H1 (cell line): ENCODE measurements around the gene SGSH. TPM values are rescaled to one million over a fixed set of nuclear protein-coding genes. Genes with fewer than 3 reads are reported as not detected.

Source experiments
- CTCF ChIA-PET: fragments of 300-600 bp; sonication (Branson Sonifier 250); formaldehyde crosslinking; loops from one replicate; lab custom pipeline; 2021; ENCODE audit not compliant: partially characterized antibody; lab: Charles Lee
- POLR2A ChIA-PET: fragments of 300-600 bp; sonication (Branson Sonifier 250); formaldehyde crosslinking; loops from one replicate; lab custom pipeline; 2021; ENCODE audit warnings: inconsistent platforms; ENCODE audit not compliant: partially characterized antibody; lab: Charles Lee
- DNase-seq, 2 experiments: peaks; one replicate each; pipeline versions ENCODE4 v3.0.0 to v3.0.0-alpha.2; 2010 to 2022; ENCODE audit warnings: low spot score in 2 of 2, low read depth in 1 of 2, mixed read lengths in 1 of 2
- FAIRE-seq: peaks from 2 replicates; lab custom pipeline; 2011; peaks lifted over from hg19 to GRCh38; lab: Jason Lieb, UNC
- H2AFZ ChIP-seq: 2 replicates; pipeline ENCODE4 v1.8.1; 2012; ENCODE audit warnings: low read length, inconsistent platforms
- H2AK5ac ChIP-seq: 2 replicates; pipeline ENCODE4 v1.6.1; 2013; ENCODE audit warnings: low read depth, low read length
- H2BK120ac ChIP-seq: replicated peaks from 2 replicates; pipeline ENCODE3; 2013; ENCODE audit warnings: low read depth, low read length, inconsistent platforms
- H2BK12ac ChIP-seq: 2 replicates; pipeline ENCODE4 v1.6.1; 2013; ENCODE audit warnings: low read depth, low read length
- H2BK15ac ChIP-seq: 2 replicates; pipeline ENCODE4 v1.6.1; 2013; ENCODE audit warnings: low read length
- H2BK20ac ChIP-seq: 2 replicates; pipeline ENCODE4 v1.6.1; 2013; ENCODE audit warnings: low read length
- H2BK5ac ChIP-seq: 2 replicates; pipeline ENCODE4 v1.6.1; 2013; ENCODE audit warnings: low read depth, low read length
- H3K14ac ChIP-seq: 2 replicates; pipeline ENCODE4 v1.6.1; 2013; ENCODE audit warnings: inconsistent platforms; ENCODE audit not compliant: insufficient read length
- H3K18ac ChIP-seq: 2 replicates; pipeline ENCODE4 v1.6.1; 2013; ENCODE audit warnings: low read length; ENCODE audit errors: extremely low read depth
- H3K23ac ChIP-seq: 2 replicates; pipeline ENCODE4 v1.6.1; 2013; ENCODE audit warnings: inconsistent platforms; ENCODE audit not compliant: insufficient read length
- H3K23me2 ChIP-seq: 2 replicates; pipeline ENCODE4 v1.6.1; 2013; ENCODE audit warnings: low read depth, low read length
- H3K27ac ChIP-seq: 2 replicates; pipeline ENCODE4 v1.6.1; 2011; ENCODE audit warnings: low read depth, low read length, inconsistent platforms
- H3K27me3 ChIP-seq, 4 experiments: replicated peaks in 1 of 4; 1 replicate in 1 of 4; 2 replicates in 3 of 4; pipeline versions ENCODE4 v1.6.1 to v1.8.1; 2011 to 2013; ENCODE audit warnings: low read length in 3 of 4, mild to moderate bottlenecking in 3 of 4, inconsistent platforms in 2 of 4, mixed read lengths in 2 of 4, moderate library complexity in 1 of 4; ENCODE audit not compliant: control insufficient read depth in 3 of 4, insufficient read depth in 3 of 4; ENCODE audit errors: extremely low read depth in 1 of 4
- H3K36me3 ChIP-seq, 4 experiments: 2 replicates each; pipeline versions ENCODE4 v1.6.1 to v1.8.1; 2011 to 2013; ENCODE audit warnings: mild to moderate bottlenecking in 4 of 4, low read length in 3 of 4, moderate library complexity in 2 of 4, control low read depth in 1 of 4, inconsistent platforms in 1 of 4; ENCODE audit not compliant: insufficient read depth in 4 of 4, control insufficient read depth in 2 of 4
- H3K4ac ChIP-seq: replicated peaks from 2 replicates; pipeline ENCODE3; 2013; ENCODE audit warnings: low read length, low read depth, mixed read lengths, inconsistent platforms; ENCODE audit not compliant: insufficient read length
- H3K4me1 ChIP-seq, 4 experiments: replicated peaks in 1 of 4; 1 replicate in 1 of 4; 2 replicates in 3 of 4; pipeline versions ENCODE4 v1.6.1 to v1.8.1; 2011 to 2013; ENCODE audit warnings: low read length in 3 of 4, inconsistent platforms in 2 of 4, mixed read lengths in 1 of 4; ENCODE audit not compliant: insufficient read depth in 4 of 4, control insufficient read depth in 3 of 4
- H3K4me2 ChIP-seq, 2 experiments: 2 replicates each; pipeline versions ENCODE4 v1.6.1 to v1.8.1; 2011 to 2013; ENCODE audit warnings: low read depth in 2 of 2, low read length in 2 of 2, control low read depth in 1 of 2, inconsistent platforms in 1 of 2, mild to moderate bottlenecking in 1 of 2; ENCODE audit not compliant: insufficient read depth in 1 of 2
- H3K4me3 ChIP-seq, 4 experiments: fragments of 200-600, 300-600 bp in 1 of 4; sonication (generic), shearing (Covaris generic), sonication (Bioruptor Twin) in 1 of 4; 2 replicates each; pipeline versions ENCODE4 v1.5.1 to v1.8.1; 2011 to 2016; ENCODE audit warnings: low read length in 4 of 4, low read depth in 3 of 4, control low read depth in 2 of 4, inconsistent platforms in 2 of 4, mild to moderate bottlenecking in 2 of 4, mixed read lengths in 1 of 4, moderate library complexity in 1 of 4; ENCODE audit not compliant: insufficient read depth in 2 of 4; ENCODE audit errors: extremely low read depth in 1 of 4
- H3K56ac ChIP-seq: replicated peaks from 2 replicates; pipeline ENCODE3; 2013; ENCODE audit warnings: low read depth, mild to moderate bottlenecking, mixed read lengths, low read length, inconsistent platforms; ENCODE audit not compliant: insufficient read length
- H3K79me1 ChIP-seq: 2 replicates; pipeline ENCODE4 v1.6.1; 2013; ENCODE audit warnings: low read depth, low read length, control low read depth
- H3K79me2 ChIP-seq, 2 experiments: 2 replicates each; pipeline versions ENCODE4 v1.6.1 to v1.8.1; 2012 to 2013; ENCODE audit warnings: low read length in 2 of 2, mild to moderate bottlenecking in 2 of 2, inconsistent platforms in 1 of 2; ENCODE audit not compliant: insufficient read depth in 2 of 2, control insufficient read depth in 1 of 2
- H3K9ac ChIP-seq, 4 experiments: replicated peaks in 1 of 4; 1 replicate in 1 of 4; 2 replicates in 3 of 4; pipeline versions ENCODE4 v1.6.1 to v1.8.1; 2011 to 2013; ENCODE audit warnings: low read depth in 3 of 4, low read length in 3 of 4, control low read depth in 2 of 4, mild to moderate bottlenecking in 2 of 4, moderate library complexity in 2 of 4, inconsistent platforms in 1 of 4; ENCODE audit errors: extremely low read depth in 1 of 4
- H3K9me3 ChIP-seq, 2 experiments: 2 replicates each; pipeline versions ENCODE4 v1.6.1 to v1.8.1; 2012 to 2013; ENCODE audit warnings: mild to moderate bottlenecking in 2 of 2, moderate library complexity in 2 of 2, control low read depth in 1 of 2, inconsistent platforms in 1 of 2, low read depth in 1 of 2, low read length in 1 of 2, mixed read lengths in 1 of 2; ENCODE audit not compliant: insufficient read depth in 2 of 2
- H4K20me1 ChIP-seq, 2 experiments: replicated peaks in 1 of 2; 2 replicates each; pipeline versions ENCODE3 to v1.8.1; 2011 to 2013; ENCODE audit warnings: inconsistent platforms in 2 of 2, low read length in 2 of 2, mild to moderate bottlenecking in 1 of 2; ENCODE audit not compliant: insufficient read depth in 2 of 2, control insufficient read depth in 1 of 2
- H4K5ac ChIP-seq: 2 replicates; pipeline ENCODE4 v1.6.1; 2013; ENCODE audit warnings: low read length, low read depth, mixed read lengths, inconsistent platforms; ENCODE audit not compliant: insufficient read length
- H4K8ac ChIP-seq: 2 replicates; pipeline ENCODE4 v1.8.0; 2013; ENCODE audit warnings: mild to moderate bottlenecking, moderate library complexity, low read length, inconsistent platforms; ENCODE audit not compliant: insufficient read depth; ENCODE audit errors: extremely low read depth
- H4K91ac ChIP-seq: replicated peaks from 2 replicates; pipeline ENCODE3; 2013; ENCODE audit warnings: low read length, mixed read lengths, inconsistent platforms; ENCODE audit not compliant: insufficient read length
- BRCA1 ChIP-seq: IDR thresholded peaks from 2 replicates; pipeline ENCODE4 v1.6.1; 2012; ENCODE audit warnings: low read depth, low read length, improper control_type of control experiment
- SP1 ChIP-seq: IDR thresholded peaks from 2 replicates; pipeline ENCODE4 v1.6.1; 2011; ENCODE audit warnings: low read depth, low read length
- TBP ChIP-seq: IDR thresholded peaks from 2 replicates; pipeline ENCODE4 v1.6.1; 2011; ENCODE audit warnings: low read depth, low read length, improper control_type of control experiment
- TEAD4 ChIP-seq: IDR thresholded peaks from 2 replicates; pipeline ENCODE4 v1.6.1; 2012; ENCODE audit warnings: low read depth, low read length, inconsistent platforms, mixed read lengths
- WGBS, 2 experiments: shearing (Covaris generic) in 1 of 2; methylation state at CpG; one replicate each; pipeline versions ENCODE4 v1.1.6 to v1.1.7; 2013 to 2015; ENCODE audit warnings: low lambda C conversion rate in 2 of 2, mixed read lengths in 2 of 2, inconsistent platforms in 1 of 2, low coverage in 1 of 2, missing lambda C conversion rate in 1 of 2; ENCODE audit not compliant: insufficient replicate concordance in 2 of 2, insufficient coverage in 1 of 2, insufficient read length in 1 of 2; ENCODE audit errors: extremely low coverage in 1 of 2, missing lambda C conversion rate in 1 of 2; 5-methylcytosine and 5-hydroxymethylcytosine counted together
- polyA plus RNA-seq, 7 experiments: library from polyadenylated mRNA; depleted of rRNA in 3 of 7; stranded (reverse) in 5 of 7; unstranded in 2 of 7; fragments of >200 nt in 5 of 7; fragments of 200-250 nt in 2 of 7; gene quantifications; 1 replicate in 5 of 7; 2 replicates in 1 of 7; 4 replicates in 1 of 7; pipeline versions ENCODE4 v1.2.1 to v1.2.3, GENCODE V29; 2011 to 2013; ENCODE audit warnings: missing spikeins in 2 of 7, mixed read lengths in 2 of 7
- total RNA-seq: library from RNA; stranded (reverse); fragmentation: NEBNext Ultra II Directional; extraction: Animal tissue kit (Norgen Biotek cat#: 25700); gene quantifications from 2 replicates; pipeline ENCODE4 v1.2.1, GENCODE V29; 2021

SGSH gene
- total and polyA plus RNA-seq, 2 of the 8 experiments (the other 6 are each of a cell fraction or from before 2014, with no cell fraction given), result 18.0 to 19.6 TPM

- Histone ChIP-seq H2BK15ac (no peak overlapping the region), H2AFZ (no peak overlapping the region)
- TF ChIP-seq BRCA1 (no peak), TEAD4 (no peak), SP1 (no peak), TBP (no peak)
- TF ChIP-seq, all 59 proteins: peak for 0
- Histone ChIP-seq H2BK120ac (no peak overlapping the region), H3K79me2 (no peaks in the 10 kb centered on the region), H3K4me3 (no peak overlapping the region), H3K36me3 (no peaks in the 10 kb centered on the region), H2BK5ac (no peak overlapping the region), H4K91ac (no peak overlapping the region), H3K4me1 (peaks cover 0 to 6% (median under 1%) of the 10 kb centered on the region in 4 experiments; a peak in 2 of 7 replicates), H2AK5ac (no peak overlapping the region), H3K27ac (no peak overlapping the region), H3K14ac (no peak overlapping the region), H3K79me1 (no peaks in the 10 kb centered on the region), H3K23ac (no peak overlapping the region), H4K8ac (no peak overlapping the region), H4K5ac (no peak overlapping the region), H3K9me3 (no peaks in the 10 kb centered on the region), H3K4ac (no peak overlapping the region), H3K4me2 (no peak overlapping the region), H2BK20ac (no peak overlapping the region), H3K56ac (no peak overlapping the region), H2BK12ac (no peak overlapping the region), H4K20me1 (no peaks in the 10 kb centered on the region), H3K9ac (no peak overlapping the region), H3K23me2 (no peaks in the 10 kb centered on the region), H3K27me3 (no peaks in the 10 kb centered on the region; a peak in 1 of 7 replicates), H3K18ac (no peak overlapping the region)
- no peak for FAIRE-seq
- ChIA-PET CTCF (interaction anchor here (1.3 to 3.6 kb wide), 4 partner anchors 10 to 24 kb away, joined by 3 to 16 read pairs (median 4); no protein-coding TSS in a partner anchor), POLR2A (interaction anchor here (1.0 to 1.5 kb wide), 4 partner anchors 9 to 26 kb away, joined by 3 to 4 read pairs (median 3); no protein-coding TSS in a partner anchor)
- 90% methylated on average over 7 of the region's 7 CpGs; no CpG with 5 or more reads in 1 of the 2 experiments for WGBS, 2 experiments
- DNase-seq, result no peak
These were observed 48.5 kb downstream of the SGSH start for GRCh38 chr17:80171681-80172080.
